Measurements from ENCODE around the gene S100A3.
A peak's percentile ranks its signal among the peaks of the same experiment; 100 is the strongest.
"Not testable (repeated sequence)": the region's sequence is repeated elsewhere in the genome, so short reads cannot be mapped to it uniquely, and the experiment has no call there.

The S100A3 gene

GRCh38 chr1:153568367-153569099 is 19.5 kb upstream of the S100A3 start:
- peak overlapping the region; percentile 10 for H3K4me3 ChIP-seq (ENCODE audit: insufficient read length, low read depth)
- TF ChIP-seq YY1 (IDR thresholded peaks at IDR 0.05; ENCODE audit: insufficient read depth, insufficient read length) (no peak), SUZ12 (IDR thresholded peaks at IDR 0.05; ENCODE audit: extremely low read depth, insufficient read depth, insufficient read length) (no peak), ZNF274 (IDR thresholded peaks at IDR 0.05; ENCODE audit: low read depth, low read length) (no peak)

GRCh38 chr1:153567621-153568366 is 18.7 kb upstream of the S100A3 start:
- TF ChIP-seq YY1 (IDR thresholded peaks at IDR 0.05; ENCODE audit: insufficient read depth, insufficient read length) (no peak), ZNF274 (IDR thresholded peaks at IDR 0.05; ENCODE audit: low read depth, low read length) (no peak), SUZ12 (IDR thresholded peaks at IDR 0.05; ENCODE audit: extremely low read depth, insufficient read depth, insufficient read length) (no peak)
- peaks cover 33% of the 10 kb centered on the region for H3K4me1 ChIP-seq (ENCODE audit: insufficient read depth, insufficient read length)
- no peak for DNase-seq (ENCODE audit: low read depth, low spot score)
- no peaks in the 10 kb centered on the region for H3K9me3 ChIP-seq (ENCODE audit: insufficient read depth, low read length)
- peak overlapping the region; percentile 10 for H3K4me3 ChIP-seq (ENCODE audit: insufficient read length, low read depth)
- H3K36me3 ChIP-seq (ENCODE audit: insufficient read depth, insufficient read length, low read length): no peaks in the 10 kb centered on the region
- peak overlapping the region; percentile 72 for H3K9ac ChIP-seq (ENCODE audit: insufficient read length, low read depth)
- H3K27me3 ChIP-seq (ENCODE audit: insufficient read depth, insufficient read length): no peaks in the 10 kb centered on the region

More at GRCh38 chr1:153568367-153569099, 19.5 kb upstream of the S100A3 start:
- Histone ChIP-seq H3K27me3 (ENCODE audit: insufficient read depth, insufficient read length) (no peaks in the 10 kb centered on the region), H3K9ac (ENCODE audit: insufficient read length, low read depth) (peak overlapping the region; percentile 72), H3K36me3 (ENCODE audit: insufficient read depth, insufficient read length, low read length) (no peaks in the 10 kb centered on the region), H3K4me1 (ENCODE audit: insufficient read depth, insufficient read length) (peaks cover 32% of the 10 kb centered on the region), H3K9me3 (ENCODE audit: insufficient read depth, low read length) (no peaks in the 10 kb centered on the region)
- peak; percentile 93 for DNase-seq (ENCODE audit: low read depth, low spot score)

- Histone ChIP-seq H3K9me3 (ENCODE audit: insufficient read depth, low read length) (no peaks in the 10 kb centered on the region), H3K9ac (ENCODE audit: insufficient read length, low read depth) (peak overlapping the region; percentile 84), H3K4me3 (ENCODE audit: insufficient read length, low read depth) (peak overlapping the region; percentile 9), H3K36me3 (ENCODE audit: insufficient read depth, insufficient read length, low read length) (no peaks in the 10 kb centered on the region), H3K4me1 (ENCODE audit: insufficient read depth, insufficient read length) (peaks cover 33% of the 10 kb centered on the region), H3K27me3 (ENCODE audit: insufficient read depth, insufficient read length) (no peaks in the 10 kb centered on the region)
- DNase-seq (ENCODE audit: low read depth, low spot score): peak; percentile 97
- no peak for TF ChIP-seq ZNF274 (IDR thresholded peaks at IDR 0.05; ENCODE audit: low read depth, low read length)
- no peak for TF ChIP-seq YY1 (IDR thresholded peaks at IDR 0.05; ENCODE audit: insufficient read depth, insufficient read length)
- no peak for TF ChIP-seq SUZ12 (IDR thresholded peaks at IDR 0.05; ENCODE audit: extremely low read depth, insufficient read depth, insufficient read length)
Measured at GRCh38 chr1:153566414-153567371, 17.6 kb upstream of the S100A3 start.

- H3K9me3 ChIP-seq (ENCODE audit: insufficient read depth, low read length): no peaks in the 10 kb centered on the region
- no peaks in the 10 kb centered on the region for H3K27me3 ChIP-seq (ENCODE audit: insufficient read depth, insufficient read length)
- H3K9ac ChIP-seq (ENCODE audit: insufficient read length, low read depth): peak within 1 kb of the TSS; percentile 84
- no peak for DNase-seq (ENCODE audit: low read depth, low spot score)
- no peaks in the 10 kb centered on the region for H3K36me3 ChIP-seq (ENCODE audit: insufficient read depth, insufficient read length, low read length)
- peaks cover 33% of the 10 kb centered on the region for H3K4me1 ChIP-seq (ENCODE audit: insufficient read depth, insufficient read length)
- H3K4me3 ChIP-seq (ENCODE audit: insufficient read length, low read depth): peak within 1 kb of the TSS; percentile 9
- TF ChIP-seq SUZ12 (IDR thresholded peaks at IDR 0.05; ENCODE audit: extremely low read depth, insufficient read depth, insufficient read length) (no peak), YY1 (IDR thresholded peaks at IDR 0.05; ENCODE audit: insufficient read depth, insufficient read length) (no peak), ZNF274 (IDR thresholded peaks at IDR 0.05; ENCODE audit: low read depth, low read length) (no peak)
Measured at GRCh38 chr1:153565529-153566374, 16.7 kb upstream of the S100A3 start, which contains the start of gene S100A2. TSS of gene S100A2 (minus strand) at chr1:153565844. CDS start at chr1:153563877, 1,967 bp downstream.

- Histone ChIP-seq H3K9ac (ENCODE audit: insufficient read length, low read depth) (peak overlapping the region; percentile 0), H3K27me3 (ENCODE audit: insufficient read depth, insufficient read length) (no peaks in the 10 kb centered on the region), H3K4me3 (ENCODE audit: insufficient read length, low read depth) (no peak overlapping the region), H3K4me1 (ENCODE audit: insufficient read depth, insufficient read length) (peaks cover 33% of the 10 kb centered on the region), H3K9me3 (ENCODE audit: insufficient read depth, low read length) (no peaks in the 10 kb centered on the region), H3K36me3 (ENCODE audit: insufficient read depth, insufficient read length, low read length) (no peaks in the 10 kb centered on the region)
- no peak for DNase-seq (ENCODE audit: low read depth, low spot score)
- no peak for TF ChIP-seq SUZ12 (IDR thresholded peaks at IDR 0.05; ENCODE audit: extremely low read depth, insufficient read depth, insufficient read length)
- TF ChIP-seq YY1 (IDR thresholded peaks at IDR 0.05; ENCODE audit: insufficient read depth, insufficient read length): no peak
- no peak for TF ChIP-seq ZNF274 (IDR thresholded peaks at IDR 0.05; ENCODE audit: low read depth, low read length)
Measured at GRCh38 chr1:153563991-153564390, 14.9 kb upstream of the S100A3 start.

GRCh38 chr1:153563483-153563901 is 14.4 kb upstream of the S100A3 start:
- Histone ChIP-seq H3K9me3 (ENCODE audit: insufficient read depth, low read length) (no peaks in the 10 kb centered on the region), H3K4me3 (ENCODE audit: insufficient read length, low read depth) (no peak overlapping the region), H3K36me3 (ENCODE audit: insufficient read depth, insufficient read length, low read length) (no peaks in the 10 kb centered on the region), H3K9ac (ENCODE audit: insufficient read length, low read depth) (peak overlapping the region; percentile 0), H3K27me3 (ENCODE audit: insufficient read depth, insufficient read length) (no peaks in the 10 kb centered on the region), H3K4me1 (ENCODE audit: insufficient read depth, insufficient read length) (peaks cover 30% of the 10 kb centered on the region)
- no peak for DNase-seq (ENCODE audit: low read depth, low spot score)
- TF ChIP-seq YY1 (IDR thresholded peaks at IDR 0.05; ENCODE audit: insufficient read depth, insufficient read length) (no peak), ZNF274 (IDR thresholded peaks at IDR 0.05; ENCODE audit: low read depth, low read length) (no peak), SUZ12 (IDR thresholded peaks at IDR 0.05; ENCODE audit: extremely low read depth, insufficient read depth, insufficient read length) (no peak)

GRCh38 chr1:153562021-153562420 is 13.0 kb upstream of the S100A3 start:
- H3K9me3 ChIP-seq (ENCODE audit: insufficient read depth, low read length); H3K27me3 ChIP-seq (ENCODE audit: insufficient read depth, insufficient read length); H3K4me3 ChIP-seq (ENCODE audit: insufficient read length, low read depth); H3K36me3 ChIP-seq (ENCODE audit: insufficient read depth, insufficient read length, low read length); H3K9ac ChIP-seq (ENCODE audit: insufficient read length, low read depth); DNase-seq (ENCODE audit: low read depth, low spot score): not testable (repeated sequence)
- peaks cover 23% of the 10 kb centered on the region for H3K4me1 ChIP-seq (ENCODE audit: insufficient read depth, insufficient read length)

Measured in NT2/D1 (cell line).